Effector CD8-positive, alpha-beta T cell (primary cell): Measurements from ENCODE around the gene NOP56.
"Not testable (repeated sequence)": the region's sequence is repeated elsewhere in the genome, so short reads cannot be mapped to it uniquely, and the experiment has no call there.

Experiments
- DNase-seq: peaks from one replicate; lab custom pipeline; 2025; lab: John Stamatoyannopoulos, UW

The NOP56 gene

DNA sequence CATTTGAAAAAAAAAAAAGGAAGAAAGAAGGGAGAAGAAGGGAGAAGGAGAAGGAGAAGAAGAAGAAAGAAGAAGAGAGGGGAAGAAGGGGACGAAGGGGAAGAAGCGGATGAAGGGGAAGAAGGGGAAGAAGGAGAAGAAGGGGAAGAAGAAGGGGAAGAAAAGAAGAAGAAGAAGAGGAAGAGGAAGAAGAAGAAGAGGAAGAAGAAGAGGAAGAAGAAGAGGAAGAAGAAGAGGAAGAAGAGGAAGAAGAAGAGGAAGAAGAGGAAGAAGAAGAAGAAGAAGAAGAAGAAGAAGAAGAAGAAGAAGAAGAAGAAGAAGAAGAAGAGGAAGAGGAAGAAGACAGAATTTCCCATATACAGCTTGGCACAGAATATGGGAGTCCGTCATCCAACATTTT is 29.6 kb downstream of the NOP56 start:
- DNase-seq: not testable (repeated sequence)

DNA sequence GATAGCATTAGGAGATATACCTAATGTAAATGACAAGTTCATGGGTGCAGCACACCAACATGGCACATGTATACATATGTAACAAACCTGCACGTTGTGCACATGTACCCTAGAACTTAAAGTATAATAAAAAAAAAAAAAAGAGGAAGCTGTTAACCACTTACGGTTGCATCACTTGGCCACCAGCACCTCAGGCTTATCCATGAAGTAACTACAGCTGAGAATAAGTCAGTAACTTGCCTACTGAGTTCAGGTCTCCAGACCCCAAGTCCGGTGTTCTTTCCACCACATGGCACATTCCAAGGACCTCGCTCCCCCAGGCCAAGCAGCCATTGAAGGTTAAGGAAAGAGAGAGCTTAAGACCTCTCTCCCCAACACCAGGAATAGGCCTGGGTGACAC is 32.4 kb downstream of the NOP56 start:
- not testable (repeated sequence) for DNase-seq

DNA sequence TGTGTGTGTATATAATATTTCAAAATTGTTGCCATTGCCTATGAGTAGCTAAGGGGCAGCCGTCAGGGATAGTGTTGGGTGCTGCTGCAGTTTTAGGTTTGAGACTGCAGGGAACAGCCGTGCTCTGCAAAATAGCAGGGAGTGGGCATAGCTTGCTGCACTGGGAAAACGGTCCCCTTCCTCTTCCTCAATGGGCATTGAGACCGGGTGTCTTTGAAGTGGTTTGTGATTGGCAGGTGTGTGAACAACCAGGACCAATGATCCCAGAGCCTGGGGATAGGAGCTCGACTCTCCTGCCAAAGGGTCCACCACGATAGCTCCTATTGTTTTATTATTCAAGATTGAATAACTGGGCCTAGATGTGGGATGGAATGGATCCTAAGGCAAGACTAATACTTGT is 35.1 kb downstream of the NOP56 start:
- DNase-seq: no peak

DNA sequence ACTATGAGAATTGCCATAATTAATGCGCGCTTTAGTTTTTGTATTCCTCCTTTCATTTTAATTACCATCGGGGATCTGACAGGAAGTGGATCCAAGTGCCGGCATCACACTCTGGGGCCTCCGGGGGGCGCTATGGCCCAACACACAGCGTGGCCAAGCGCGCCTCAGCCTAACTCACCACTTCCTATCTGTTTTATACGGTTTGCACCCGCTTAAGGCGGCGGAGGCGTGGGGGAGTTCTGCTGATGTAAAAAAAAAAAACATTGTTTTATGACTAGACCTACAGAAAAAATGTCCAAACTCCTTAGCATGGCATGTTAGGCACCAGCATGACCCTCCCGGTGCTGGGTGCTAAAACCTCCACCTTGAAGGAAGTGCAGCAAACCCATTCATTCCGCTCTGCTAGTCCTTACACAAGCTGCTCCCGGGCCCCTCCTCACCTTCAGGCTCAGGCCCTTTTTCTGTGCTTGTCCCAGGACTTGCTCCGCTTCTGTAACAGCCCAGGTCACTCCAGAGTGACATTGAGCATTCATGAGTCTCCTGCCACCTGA is 35.7 kb downstream of the NOP56 start:
- peak; percentile 59 for DNase-seq

DNA sequence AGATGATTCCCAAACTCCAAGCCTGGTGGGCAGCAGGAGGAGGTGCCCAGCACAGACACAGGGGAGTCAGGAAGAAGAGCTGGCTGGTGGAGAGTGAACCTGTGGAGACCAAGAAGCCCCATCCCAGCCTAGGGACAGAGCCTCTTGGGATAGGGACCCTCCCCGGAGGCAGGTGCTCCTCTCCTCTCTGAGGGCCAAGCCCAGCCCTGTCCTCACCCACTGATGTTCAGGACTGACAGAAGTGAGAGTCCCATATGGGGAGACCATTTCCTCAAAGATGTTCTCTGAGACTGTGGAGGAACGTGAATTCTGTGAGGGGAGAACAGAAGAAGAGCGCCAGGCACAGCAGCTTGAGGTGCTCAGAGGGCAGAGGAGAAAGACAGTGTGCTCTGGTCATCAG is 37.8 kb downstream of the NOP56 start:
- no peak for DNase-seq

DNA sequence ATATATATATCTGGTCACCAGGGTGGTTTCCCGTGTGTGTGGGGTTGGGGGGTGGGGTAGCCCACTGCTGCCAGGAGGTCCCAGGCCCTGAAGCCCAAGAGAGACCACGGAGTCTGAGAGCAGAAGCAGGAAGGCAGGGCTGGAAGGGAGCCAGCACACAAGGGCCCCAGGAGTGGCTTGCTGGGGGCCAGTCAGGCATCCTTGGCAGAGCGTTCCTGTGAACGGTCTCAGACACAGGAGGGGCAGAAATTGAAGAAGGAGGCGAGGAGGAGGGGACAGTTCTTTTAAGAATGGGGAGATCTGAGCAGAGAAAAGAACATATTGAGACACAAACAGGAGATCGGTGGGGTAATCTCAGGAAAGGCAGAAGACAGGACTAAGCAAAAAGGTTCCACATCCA is 38.3 kb downstream of the NOP56 start:
- no peak for DNase-seq

DNA sequence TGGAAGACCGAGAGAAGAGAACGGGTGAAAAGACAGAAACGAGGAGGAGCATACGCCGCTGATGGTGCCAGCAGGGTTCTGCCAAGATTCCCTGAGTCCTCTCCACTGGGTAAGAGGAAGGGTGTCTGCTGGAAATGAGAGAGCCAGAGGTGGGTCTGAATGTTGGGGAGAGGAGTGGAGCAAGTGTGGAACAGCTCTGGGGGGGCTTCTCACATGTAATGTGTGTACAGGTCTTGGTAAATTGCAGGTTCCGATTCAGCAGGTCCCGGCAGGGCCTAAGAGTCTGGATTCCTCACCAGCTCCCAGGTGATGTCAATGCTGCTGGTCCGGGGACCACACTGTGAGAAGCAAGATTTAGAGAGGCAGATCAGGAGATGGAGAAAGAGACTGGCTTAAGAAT is 38.7 kb downstream of the NOP56 start:
- no peak for DNase-seq

DNA sequence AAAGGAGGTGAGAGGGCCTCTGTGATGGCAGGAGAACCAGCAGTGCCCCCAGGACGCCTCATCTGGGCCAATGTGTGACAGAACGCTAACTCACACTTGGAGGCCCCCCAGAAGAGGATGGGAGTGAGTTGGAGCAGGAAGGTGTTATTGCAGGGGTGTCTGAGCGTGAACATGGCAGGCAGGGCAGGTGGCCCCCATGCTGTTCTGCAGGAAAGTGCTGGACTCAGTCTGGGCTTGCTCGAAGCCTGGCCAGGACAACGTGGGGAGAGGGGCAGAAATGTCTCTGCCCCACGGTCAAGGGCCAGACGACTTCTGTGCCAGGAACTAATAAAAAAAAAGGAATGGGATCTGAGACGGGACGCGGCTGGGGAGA is 39.2 kb downstream of the NOP56 start:
- DNase-seq: no peak

DNA sequence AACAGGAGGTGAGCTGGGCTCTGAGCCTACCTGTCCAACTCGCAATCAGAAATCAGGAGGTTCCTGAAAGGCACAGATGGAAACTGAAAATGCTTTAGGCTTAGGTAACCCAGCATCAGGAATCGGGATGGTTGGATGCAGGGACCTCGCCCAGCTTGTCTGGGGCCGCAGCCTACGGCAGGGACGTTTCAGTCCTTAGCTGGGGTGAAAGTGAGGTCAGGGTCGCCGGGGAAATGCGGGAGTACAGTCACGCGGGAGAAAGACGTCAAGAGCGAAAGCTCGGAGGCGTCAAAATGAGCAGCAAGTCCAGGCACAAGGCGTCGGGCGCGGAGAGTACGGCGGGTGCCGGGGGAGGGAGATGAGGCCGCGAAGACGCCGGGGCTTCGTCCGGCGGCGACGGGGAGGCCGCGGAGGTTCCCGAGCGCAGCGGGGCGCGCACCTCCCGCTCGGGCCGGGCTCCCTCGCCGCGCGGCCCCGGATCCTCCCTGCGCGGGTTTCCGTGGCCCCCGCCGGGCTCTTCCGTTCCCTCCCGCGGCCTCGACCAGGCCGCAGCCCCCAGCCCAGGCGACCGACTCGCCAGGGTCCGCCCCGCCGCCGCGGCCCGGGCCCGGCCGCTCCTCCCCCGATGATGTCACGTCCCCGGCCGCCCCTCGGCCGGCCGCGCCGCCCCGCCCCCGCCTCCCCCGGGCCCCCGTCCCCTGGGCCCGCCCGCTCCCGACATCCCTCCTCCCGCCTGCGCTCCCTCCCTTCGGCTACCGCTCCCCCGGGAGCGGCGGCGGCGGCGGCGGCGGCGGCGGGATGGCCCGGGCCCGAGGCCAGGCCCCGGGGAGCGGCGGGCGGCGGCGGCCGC is 39.8 kb downstream of the NOP56 start, which contains the start of gene EBF4:
EBF4 (plus strand) TSS at position 745 of the 850 bp plus-strand sequence. CDS start 866 bp downstream, outside the sequence.
- no peak for DNase-seq

DNA sequence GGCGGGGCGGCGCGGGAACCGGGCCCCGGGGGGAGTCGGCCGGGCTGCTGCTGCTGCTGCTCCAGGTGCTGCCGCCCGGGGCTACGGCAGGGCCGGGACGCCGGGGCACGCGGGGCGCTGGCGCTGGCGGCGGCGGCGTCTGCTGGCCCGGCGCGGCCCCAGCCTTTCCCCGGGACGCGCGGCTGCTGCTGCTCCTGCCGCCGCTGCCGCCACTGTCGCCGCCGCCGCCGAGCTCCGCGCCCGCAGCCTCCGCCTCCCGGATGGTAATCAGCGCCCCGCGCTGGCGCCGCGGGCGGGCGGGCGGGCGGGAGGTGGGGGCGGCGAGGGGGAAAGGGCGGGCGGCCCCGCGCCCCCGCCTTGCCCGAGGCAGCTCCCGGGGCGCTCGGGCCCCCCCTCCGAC is 40.5 kb downstream of the NOP56 start:
- no peak for DNase-seq

DNA sequence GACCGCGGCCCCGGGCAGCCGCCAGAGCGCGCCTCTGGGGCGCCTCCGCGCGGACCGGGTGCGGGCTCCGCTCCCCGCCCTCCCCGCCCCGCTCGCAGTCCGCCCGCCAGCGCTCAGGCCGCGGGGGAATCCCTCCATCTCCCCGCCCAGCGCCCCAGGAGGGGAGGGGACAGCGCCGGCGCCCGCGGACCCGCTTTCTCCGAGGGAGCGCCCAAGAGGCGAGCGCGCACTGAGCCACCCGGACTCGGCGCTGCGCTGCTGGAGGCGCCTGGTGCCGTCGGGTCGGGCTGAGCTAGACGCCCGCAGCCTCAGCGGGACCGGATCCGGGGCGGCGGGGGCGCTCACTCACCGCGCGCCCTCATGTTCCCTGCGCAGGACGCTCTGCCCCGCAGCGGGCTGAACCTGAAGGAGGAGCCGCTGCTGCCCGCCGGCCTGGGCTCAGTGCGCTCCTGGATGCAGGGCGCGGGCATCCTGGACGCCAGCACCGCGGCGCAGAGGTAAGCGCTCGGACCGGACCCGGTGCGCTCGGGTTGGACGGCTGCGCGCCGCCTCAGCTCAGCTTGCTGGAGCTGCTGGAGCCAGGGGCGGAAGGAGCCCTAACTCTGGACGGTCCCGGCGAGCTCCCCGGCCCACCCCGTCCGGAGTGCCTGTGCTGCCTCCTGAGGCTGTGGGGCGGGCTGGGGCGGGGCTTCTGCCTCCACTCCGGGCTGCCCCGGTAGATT is 41.0 kb downstream of the NOP56 start:
- peak; percentile 32 for DNase-seq

DNA sequence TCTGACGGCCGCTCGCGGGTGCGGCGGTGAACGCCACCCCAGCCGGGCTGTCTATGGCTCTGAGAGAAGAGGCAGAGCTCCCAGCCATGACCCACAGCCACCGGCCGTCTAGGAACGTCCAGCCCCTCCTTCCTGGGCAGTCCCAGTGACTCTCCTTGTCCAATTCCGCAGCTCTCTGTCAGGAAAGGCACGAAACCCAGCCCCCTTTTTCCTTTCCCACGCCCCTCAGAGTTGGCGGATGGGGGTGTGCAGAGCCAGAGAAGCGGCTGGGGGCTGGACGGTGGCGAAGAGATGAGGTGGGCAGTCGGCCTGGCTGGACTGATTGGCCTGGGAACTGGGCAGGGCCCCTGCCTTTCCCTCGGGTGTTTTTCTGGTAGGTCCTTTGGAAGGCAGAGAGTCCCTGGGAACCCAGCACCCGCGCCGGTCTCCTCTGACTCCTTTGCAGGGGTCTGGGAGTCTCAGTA is 41.6 kb downstream of the NOP56 start:
- DNase-seq: no peak

DNA sequence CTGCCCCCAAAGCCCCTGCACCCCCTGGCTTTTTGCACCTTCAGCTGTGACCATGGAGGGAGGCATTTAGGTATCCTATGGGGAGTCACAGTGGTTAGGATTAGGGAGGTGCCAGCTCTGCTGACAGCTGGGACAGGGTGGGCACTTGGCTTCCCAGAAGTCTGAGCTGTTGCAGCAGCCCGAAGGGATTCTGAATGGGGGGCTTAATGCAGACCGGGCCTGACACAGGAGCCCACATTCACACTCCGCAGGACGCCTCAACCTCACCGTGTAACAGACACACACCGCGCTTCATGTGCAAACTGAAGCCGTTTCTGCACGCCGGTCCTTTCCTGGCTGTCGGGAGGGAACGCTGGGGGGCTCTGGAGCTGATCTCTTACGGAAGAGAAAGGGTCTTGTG is 42.1 kb downstream of the NOP56 start:
- no peak for DNase-seq

DNA sequence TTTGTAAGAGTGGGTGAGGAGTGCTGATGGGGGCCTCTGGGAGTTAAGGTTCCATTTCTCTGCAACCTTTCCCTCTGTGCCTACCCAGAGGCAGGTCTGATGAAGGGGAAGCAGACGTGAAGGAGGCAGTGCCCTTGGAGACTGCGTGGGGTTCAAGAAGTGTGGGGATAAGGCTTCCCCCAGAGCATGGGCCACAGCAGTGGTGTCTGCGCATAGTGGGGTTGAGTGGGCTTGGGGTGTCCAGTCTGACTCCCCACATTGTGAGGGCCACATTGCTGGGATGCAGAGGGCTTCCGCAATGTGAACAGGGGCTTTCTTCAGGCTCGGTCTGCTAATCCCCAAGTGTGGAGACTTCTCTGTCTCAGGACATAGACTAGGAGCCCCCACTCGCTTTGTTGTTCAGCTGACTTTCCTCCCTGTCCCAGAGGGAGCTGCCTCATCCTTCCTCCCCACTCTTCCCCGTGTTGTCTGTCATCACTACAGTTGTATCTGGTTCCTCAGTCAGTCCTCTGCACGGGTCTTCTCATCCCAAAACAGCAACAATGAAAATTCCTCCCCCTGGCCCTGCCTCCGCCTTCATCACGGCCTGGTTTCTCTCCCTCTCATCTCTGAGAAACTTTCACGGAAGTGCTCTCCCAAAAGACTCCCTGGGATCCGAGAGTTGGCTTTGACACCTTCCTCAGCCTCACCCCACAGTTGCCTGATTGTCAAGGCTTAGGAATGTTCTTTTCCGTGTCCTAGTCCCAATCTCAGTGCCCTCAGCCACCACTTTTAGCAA is 43.0 kb downstream of the NOP56 start:
- DNase-seq: no peak

DNA sequence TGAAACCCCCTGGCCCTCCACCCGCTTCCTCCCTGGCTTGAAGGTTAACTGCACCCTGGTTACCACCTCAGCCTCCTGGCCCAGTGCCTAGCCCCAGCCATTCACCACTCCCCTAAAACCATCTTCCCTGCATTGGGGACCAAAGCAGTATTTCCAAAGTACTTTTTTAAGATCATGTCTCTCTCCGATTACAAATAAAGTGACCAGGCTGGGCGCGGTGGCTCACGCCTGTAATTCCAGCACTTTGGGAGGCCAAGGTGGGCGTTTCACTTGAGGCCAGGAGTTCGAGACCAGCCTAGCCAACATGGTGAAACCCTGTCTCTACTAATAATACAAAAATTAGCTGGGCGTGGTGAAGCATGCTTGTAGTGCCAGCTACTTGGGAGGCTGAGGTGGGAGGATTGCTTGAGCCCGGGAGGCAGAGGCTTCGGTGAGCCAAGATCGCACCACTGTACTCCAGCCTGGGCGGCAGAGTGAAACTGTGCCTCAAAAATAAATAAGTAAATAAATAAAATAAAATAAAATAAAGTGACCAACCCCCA is 43.6 kb downstream of the NOP56 start:
- DNase-seq: not testable (repeated sequence)

DNA sequence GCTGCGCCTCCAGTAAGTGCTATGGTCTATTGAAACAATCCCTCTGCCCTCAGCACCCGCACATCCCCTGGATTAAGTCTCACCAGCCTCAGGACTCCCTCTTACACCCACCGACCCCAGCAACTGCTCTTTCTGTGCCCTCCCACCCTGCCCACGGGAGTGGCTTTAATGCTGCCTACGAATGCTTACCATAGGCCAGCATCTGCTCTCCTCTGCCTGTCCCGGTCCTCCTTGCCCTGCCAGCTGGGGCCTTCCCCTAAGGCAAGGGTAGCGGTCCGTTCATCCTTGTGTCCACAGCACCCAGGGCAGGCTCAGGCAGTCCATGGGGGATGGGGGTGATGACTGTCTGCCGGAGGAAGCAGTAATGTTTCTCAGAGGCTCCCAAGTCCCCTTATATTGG is 44.2 kb downstream of the NOP56 start:
- no peak for DNase-seq

DNA sequence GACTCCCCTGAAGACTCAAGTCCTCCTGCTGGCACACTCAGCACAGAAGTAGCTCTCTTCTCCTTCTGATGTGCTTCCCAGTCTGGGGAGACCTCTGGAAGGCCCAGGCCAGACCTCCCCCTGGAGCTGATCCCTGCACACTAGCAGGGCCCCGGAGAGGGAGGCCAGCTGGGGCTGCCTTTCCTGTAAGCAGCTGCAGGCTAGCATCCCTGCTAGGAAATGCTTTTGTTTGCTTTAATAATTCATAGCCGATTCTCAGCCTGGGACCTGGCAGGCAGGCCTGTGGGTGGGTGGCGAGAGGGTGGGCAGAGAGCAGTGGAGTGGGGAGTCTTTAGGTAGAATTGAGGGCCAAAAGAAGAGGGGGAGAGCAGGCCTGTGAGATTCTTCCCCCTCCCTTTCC is 45.3 kb downstream of the NOP56 start:
- no peak for DNase-seq

DNA sequence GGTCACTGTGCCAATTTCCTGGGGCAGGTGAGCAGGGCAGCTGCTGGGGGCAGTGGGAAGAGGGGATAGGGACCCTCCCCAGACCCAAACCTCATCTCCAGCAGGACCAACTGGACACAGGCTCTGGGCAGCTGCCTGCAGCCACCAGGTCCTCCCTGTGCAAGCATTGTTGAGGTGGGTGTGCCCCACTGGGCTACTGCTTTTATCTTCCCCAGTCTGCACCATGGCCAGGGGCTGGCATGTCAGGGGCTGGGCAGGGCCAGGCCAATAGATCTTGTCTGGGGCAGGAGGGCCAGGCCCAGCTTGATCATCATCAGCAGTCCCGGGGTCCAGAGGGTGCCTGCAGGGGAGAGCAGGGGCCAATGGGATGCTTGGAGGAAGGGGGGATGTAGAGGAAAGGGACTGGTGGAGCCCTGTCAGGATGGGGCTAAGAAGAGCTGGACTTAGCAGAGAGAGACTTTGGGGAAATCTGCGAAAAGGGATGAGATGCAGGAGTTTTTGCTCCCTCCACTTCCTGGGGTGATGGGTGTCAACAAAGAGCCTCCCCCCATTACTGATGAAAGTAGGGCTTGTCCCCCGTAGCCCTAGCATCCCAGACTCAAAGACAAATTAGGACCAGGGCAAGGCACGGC is 45.9 kb downstream of the NOP56 start:
- DNase-seq: no peak

DNA sequence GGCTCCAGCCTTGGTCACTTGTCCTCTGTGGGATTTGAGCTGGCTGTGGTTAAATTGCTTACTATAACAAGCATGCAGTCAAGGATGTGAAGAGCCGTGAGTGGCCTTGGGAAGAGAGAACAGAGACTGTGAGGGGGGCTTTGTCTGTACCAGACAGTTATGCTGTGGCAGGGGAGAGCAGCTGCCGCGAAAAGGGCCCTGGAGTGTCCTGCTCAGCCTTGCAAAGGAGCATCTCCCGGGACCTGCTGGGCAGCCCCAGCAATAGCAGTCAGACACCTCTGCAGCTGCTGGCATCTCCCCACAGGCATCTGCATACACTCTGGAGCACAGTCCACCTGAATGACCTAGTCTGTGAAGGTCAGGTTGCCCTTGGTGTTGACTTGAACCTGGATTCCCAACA is 46.5 kb downstream of the NOP56 start:
- no peak for DNase-seq

DNA sequence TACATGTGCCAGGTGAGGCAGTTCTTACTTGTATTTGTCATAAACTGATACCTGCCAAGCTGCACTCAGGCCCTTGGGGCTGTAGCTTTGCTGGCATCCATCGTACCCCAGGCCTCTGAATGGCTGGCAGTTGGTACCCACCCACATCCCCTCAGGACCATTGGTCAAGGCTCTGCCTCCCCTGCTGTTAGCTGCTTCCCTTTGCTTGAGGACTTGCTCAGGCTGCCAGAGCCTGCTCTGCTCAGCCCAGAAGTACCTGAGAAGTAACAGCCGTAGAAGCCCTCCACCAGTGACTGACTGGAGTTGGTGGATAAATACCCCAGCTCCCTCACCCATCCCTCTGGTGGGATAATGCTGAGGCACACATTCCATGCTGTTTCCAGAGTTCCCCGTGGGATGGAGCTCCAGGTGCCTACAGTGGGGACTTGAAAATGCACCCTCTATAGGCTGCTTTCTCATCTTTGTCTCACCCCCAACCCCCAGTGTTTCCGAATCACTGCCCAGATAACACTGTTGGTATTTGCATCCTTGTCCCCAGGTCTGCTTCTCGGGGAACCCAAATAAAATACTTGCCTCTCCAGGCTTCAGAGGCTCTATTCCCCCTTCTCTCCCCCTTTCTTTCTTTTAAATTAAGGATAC is 47.5 kb downstream of the NOP56 start:
- DNase-seq: no peak
